Stimulated activated CD8-positive, alpha-beta memory T cell treated with anti-CD3 and anti-CD28 coated beads, Interleukin-7, amount 100 ng/mL, for 48 hours (primary cell): ENCODE measurements around the gene DLG2.

Experiments
- DNase-seq, 2 donors: peaks; one replicate each; pipeline ENCODE4 v3.0.0-alpha.2; 2020; ENCODE audit warnings: low read depth in 1 of 2; ENCODE audit errors: extremely low read depth in 1 of 2

Gene DLG2

GRCh38 chr11:83681031-83681781, 1945.9 kb downstream of the DLG2 start:
- DNase-seq, result no peak

- DNase-seq, result no peak
Observed at GRCh38 chr11:83680321-83680720, 1946.8 kb downstream of the DLG2 start.

GRCh38 chr11:83678831-83679584, 1948.1 kb downstream of the DLG2 start:
- DNase-seq, result no peak

GRCh38 chr11:83677730-83678129, 1949.4 kb downstream of the DLG2 start:
- DNase-seq, result no peak

GRCh38 chr11:83676056-83676601, 1951.0 kb downstream of the DLG2 start:
- no peak for DNase-seq

- no peak for DNase-seq
Observed at GRCh38 chr11:83674102-83674896, 1952.8 kb downstream of the DLG2 start.

- no peak for DNase-seq
Observed at GRCh38 chr11:83671289-83671688, 1955.9 kb downstream of the DLG2 start.

- no peak for DNase-seq
Observed at GRCh38 chr11:83666149-83666548, 1961.0 kb downstream of the DLG2 start.

GRCh38 chr11:83663988-83664387, 1963.2 kb downstream of the DLG2 start:
- DNase-seq, result no peak

- DNase-seq, result no peak
Observed at GRCh38 chr11:83663446-83663845, 1963.7 kb downstream of the DLG2 start.

- no peak for DNase-seq
Observed at GRCh38 chr11:83662494-83662893, 1964.7 kb downstream of the DLG2 start.

- no peak for DNase-seq
Observed at GRCh38 chr11:83661491-83662350, 1965.4 kb downstream of the DLG2 start.

- DNase-seq, result no peak
Observed at GRCh38 chr11:83659466-83659865, 1967.7 kb downstream of the DLG2 start.

GRCh38 chr11:83656796-83657330, 1970.3 kb downstream of the DLG2 start:
- DNase-seq, result no peak

GRCh38 chr11:83655976-83656375, 1971.2 kb downstream of the DLG2 start:
- DNase-seq, result no peak

GRCh38 chr11:83649528-83649855, 1977.7 kb downstream of the DLG2 start:
- DNase-seq, result no peak

- no peak for DNase-seq
Observed at GRCh38 chr11:83648610-83649527, 1978.3 kb downstream of the DLG2 start.

GRCh38 chr11:83645561-83645960, 1981.6 kb downstream of the DLG2 start:
- DNase-seq, result no peak

- DNase-seq, result no peak
Observed at GRCh38 chr11:83643115-83643514, 1984.0 kb downstream of the DLG2 start.
